Mesenchymal stem cell (in vitro differentiated cells and primary cell): ENCODE data around the gene FBL.

Experiments
- DNase-seq: peaks from one replicate; pipeline ENCODE4 v3.0.0-alpha.2; 2013
- H2AFZ ChIP-seq: one replicate; pipeline ENCODE4 v1.6.1; 2013; ENCODE audit warnings: low read depth, mild to moderate bottlenecking, control low read depth, inconsistent platforms, low read length, moderate library complexity
- H2AK5ac ChIP-seq: 2 replicates; pipeline ENCODE4 v1.6.1; 2013; ENCODE audit warnings: low read length, moderate library complexity, mild to moderate bottlenecking, inconsistent platforms; ENCODE audit not compliant: severe bottlenecking
- H2BK120ac ChIP-seq: one replicate; pipeline ENCODE4 v1.6.1; 2013; ENCODE audit warnings: low read depth, mild to moderate bottlenecking, inconsistent platforms, low read length, moderate library complexity
- H2BK12ac ChIP-seq, 2 experiments: one replicate each; pipeline ENCODE4 v1.6.1; 2013; ENCODE audit warnings: inconsistent platforms in 2 of 2, low read length in 2 of 2, mild to moderate bottlenecking in 2 of 2, moderate library complexity in 2 of 2, control low read depth in 1 of 2
- H2BK15ac ChIP-seq: one replicate; pipeline ENCODE4 v1.6.1; 2013; ENCODE audit warnings: mild to moderate bottlenecking, low read depth, inconsistent platforms; ENCODE audit not compliant: poor library complexity, severe bottlenecking
- H2BK5ac ChIP-seq: 2 replicates; pipeline ENCODE4 v1.6.1; 2013; ENCODE audit warnings: low read depth, mild to moderate bottlenecking, low read length, control low read depth, inconsistent platforms; ENCODE audit not compliant: poor library complexity, severe bottlenecking
- H3K14ac ChIP-seq, 2 experiments: one replicate each; pipeline ENCODE4 v1.6.1; 2013; ENCODE audit warnings: inconsistent platforms in 2 of 2, low read length in 2 of 2, control low read depth in 1 of 2, mild to moderate bottlenecking in 1 of 2, moderate library complexity in 1 of 2
- H3K18ac ChIP-seq, 2 experiments: one replicate each; pipeline ENCODE4 v1.6.1; 2013; ENCODE audit warnings: inconsistent platforms in 2 of 2, low read length in 2 of 2, control low read depth in 1 of 2, low read depth in 1 of 2, mild to moderate bottlenecking in 1 of 2
- H3K23ac ChIP-seq, 2 experiments: one replicate each; pipeline ENCODE4 v1.6.1; 2013; ENCODE audit warnings: inconsistent platforms in 2 of 2, low read length in 2 of 2, mild to moderate bottlenecking in 2 of 2, moderate library complexity in 2 of 2, control low read depth in 1 of 2
- H3K27ac ChIP-seq: 2 replicates; pipeline ENCODE4 v1.5.1; 2013; ENCODE audit warnings: mild to moderate bottlenecking, moderate library complexity, low read length, control low read depth, inconsistent platforms; ENCODE audit not compliant: poor library complexity, severe bottlenecking
- H3K27me3 ChIP-seq, 2 experiments: 2 replicates each; pipeline versions ENCODE4 v1.6.1 to v1.7.0; 2013; ENCODE audit warnings: low read length in 2 of 2, mild to moderate bottlenecking in 2 of 2, moderate library complexity in 2 of 2, control low read depth in 1 of 2, inconsistent platforms in 1 of 2; ENCODE audit not compliant: control insufficient read depth in 1 of 2, insufficient read depth in 1 of 2
- H3K36me3 ChIP-seq, 2 experiments: 2 replicates each; pipeline versions ENCODE4 v1.6.1 to v1.7.0; 2013; ENCODE audit warnings: low read length in 2 of 2, control low read depth in 1 of 2, inconsistent platforms in 1 of 2, low read depth in 1 of 2, mild to moderate bottlenecking in 1 of 2; ENCODE audit not compliant: insufficient read depth in 2 of 2, control insufficient read depth in 1 of 2
- H3K4ac ChIP-seq, 2 experiments: one replicate each; pipeline ENCODE4 v1.6.1; 2013; ENCODE audit warnings: inconsistent platforms in 2 of 2, low read length in 2 of 2, mild to moderate bottlenecking in 2 of 2, moderate library complexity in 2 of 2, control low read depth in 1 of 2, low read depth in 1 of 2
- H3K4me1 ChIP-seq: 2 replicates; pipeline ENCODE4 v1.6.1; 2013; ENCODE audit warnings: low read depth, low read length, control low read depth; ENCODE audit not compliant: control insufficient read depth, insufficient read depth
- H3K4me2 ChIP-seq: 2 replicates; pipeline ENCODE4 v1.6.1; 2013; ENCODE audit warnings: low read length, mild to moderate bottlenecking, inconsistent platforms; ENCODE audit not compliant: poor library complexity, severe bottlenecking
- H3K4me3 ChIP-seq, 2 experiments: 2 replicates each; pipeline versions ENCODE4 v1.5.1 to v1.7.0; 2013; ENCODE audit warnings: low read length in 2 of 2, mild to moderate bottlenecking in 2 of 2, control low read depth in 1 of 2, low read depth in 1 of 2; ENCODE audit not compliant: insufficient read depth in 1 of 2
- H3K79me1 ChIP-seq: replicated peaks from 2 replicates; pipeline ENCODE4 v1.6.1; 2013; ENCODE audit warnings: mild to moderate bottlenecking, control low read depth, low read length, inconsistent platforms; ENCODE audit not compliant: poor library complexity, severe bottlenecking
- H3K9ac ChIP-seq: 2 replicates; pipeline ENCODE4 v1.7.0; 2013; ENCODE audit warnings: mild to moderate bottlenecking, low read length, moderate library complexity
- H3K9me3 ChIP-seq: 2 replicates; pipeline ENCODE4 v1.7.0; 2013; ENCODE audit warnings: mild to moderate bottlenecking, low read length; ENCODE audit not compliant: control insufficient read depth
- H4K8ac ChIP-seq: one replicate; pipeline ENCODE4 v1.6.1; 2013; ENCODE audit warnings: inconsistent platforms, mild to moderate bottlenecking, low read length, moderate library complexity
- H4K91ac ChIP-seq: one replicate; pipeline ENCODE4 v1.6.1; 2013; ENCODE audit warnings: mild to moderate bottlenecking, low read length, inconsistent platforms
- WGBS: methylation state at CpG from one replicate; pipeline ENCODE4 v1.1.7; 2013; ENCODE audit warnings: mixed read lengths; 5-methylcytosine and 5-hydroxymethylcytosine counted together

FBL gene

DNA sequence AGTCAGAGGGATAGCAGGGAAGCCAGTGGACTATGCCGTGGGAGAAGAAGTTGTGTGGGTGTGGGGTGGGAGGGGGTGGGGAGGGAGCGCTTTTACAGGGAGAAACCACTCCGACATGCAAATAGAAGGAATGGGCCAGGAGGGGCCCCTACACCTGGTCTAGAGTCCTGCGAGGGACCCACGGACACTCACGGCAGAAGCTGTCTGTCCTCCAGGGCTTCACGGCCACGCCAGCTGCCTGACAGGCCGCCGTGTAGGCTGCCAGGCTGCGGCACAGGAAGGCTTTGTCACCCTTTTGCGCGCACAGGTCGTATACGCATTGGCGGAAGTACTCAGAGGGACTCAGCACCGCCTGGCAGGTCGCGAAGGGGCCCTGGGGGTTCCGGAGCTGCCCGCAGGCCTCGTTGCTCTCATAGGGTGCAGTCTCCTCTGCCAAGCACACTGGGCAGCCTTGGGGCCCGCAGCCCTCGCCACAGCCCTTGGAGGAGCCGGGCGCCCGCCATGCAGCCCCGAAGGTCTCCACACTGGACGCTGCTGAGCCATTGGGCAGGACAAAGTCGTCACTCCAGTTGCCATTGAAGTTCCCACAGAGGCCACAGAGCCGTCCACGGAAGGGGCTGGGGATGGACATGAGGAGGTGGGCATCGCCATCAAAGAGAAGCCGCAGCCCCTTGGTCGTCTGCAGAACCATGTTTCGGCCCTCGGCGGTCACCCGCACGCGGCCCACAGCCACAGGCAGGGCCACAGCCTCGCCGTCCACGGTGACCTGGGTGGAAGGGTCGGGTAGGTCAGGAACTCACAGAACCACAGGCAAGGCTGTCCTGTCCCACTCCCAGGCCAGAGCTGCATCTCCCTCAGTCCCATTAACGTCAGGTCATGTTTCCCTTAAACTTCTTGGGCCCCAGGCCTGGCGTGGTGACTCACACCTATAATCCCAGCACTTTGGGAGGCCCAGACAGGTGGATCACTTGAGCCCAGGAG is 26.0 kb upstream of the FBL start:
- Histone ChIP-seq H3K4ac (no peak overlapping the region), H3K4me1 (peaks cover 2% of the 10 kb centered on the region), H4K8ac (no peak overlapping the region), H3K36me3 (no peaks in the 10 kb centered on the region), H3K27ac (no peak overlapping the region), H2BK15ac (no peak overlapping the region), H3K14ac (no peak overlapping the region), H2BK5ac (no peak overlapping the region), H3K4me2 (no peak overlapping the region), H3K23ac (no peak overlapping the region), H2AK5ac (no peak overlapping the region), H2BK12ac (no peak overlapping the region), H2BK120ac (no peak overlapping the region), H3K18ac (no peak overlapping the region), H3K9me3 (no peaks in the 10 kb centered on the region), H4K91ac (no peak overlapping the region), H3K79me1 (no peaks in the 10 kb centered on the region), H2AFZ (no peak overlapping the region), H3K9ac (no peak overlapping the region), H3K27me3 (peaks cover 0 to 9% of the 10 kb centered on the region in 2 experiments), H3K4me3 (no peak overlapping the region)
- WGBS = 89% methylated on average over 46 of the region's 47 CpGs
- no peak for DNase-seq

DNA sequence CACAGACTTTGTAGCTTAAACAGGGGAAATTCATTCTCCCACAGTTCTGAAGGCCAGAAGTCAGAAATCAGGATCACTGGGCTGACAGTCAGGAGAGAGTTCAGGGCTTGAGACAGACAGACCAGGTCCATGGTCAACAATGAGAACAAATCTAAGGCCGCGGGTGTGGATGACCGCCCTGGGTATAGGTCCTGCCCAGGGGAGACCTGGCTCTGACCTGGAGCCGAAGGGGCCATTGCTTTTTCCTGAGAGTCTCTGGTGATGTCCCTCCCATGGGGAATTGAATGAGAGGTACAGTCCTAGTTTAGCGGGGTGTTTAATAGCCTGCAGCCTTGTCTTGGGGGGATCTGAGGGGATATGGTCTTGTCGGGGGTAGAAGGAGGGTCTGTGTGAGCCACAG is 25.2 kb upstream of the FBL start:
- Histone ChIP-seq H2BK15ac (no peak overlapping the region), H2AFZ (no peak overlapping the region), H3K23ac (no peak overlapping the region), H4K91ac (no peak overlapping the region), H2AK5ac (no peak overlapping the region), H3K4ac (no peak overlapping the region), H2BK120ac (no peak overlapping the region), H2BK5ac (no peak overlapping the region), H3K36me3 (no peaks in the 10 kb centered on the region), H3K4me3 (no peak overlapping the region), H2BK12ac (no peak overlapping the region), H3K27ac (no peak overlapping the region), H3K4me2 (no peak overlapping the region), H3K9me3 (no peaks in the 10 kb centered on the region), H4K8ac (no peak overlapping the region), H3K4me1 (peaks cover 2% of the 10 kb centered on the region), H3K18ac (no peak overlapping the region), H3K9ac (no peak overlapping the region), H3K79me1 (no peaks in the 10 kb centered on the region), H3K27me3 (peaks cover 0 to 9% of the 10 kb centered on the region in 2 experiments), H3K14ac (no peak overlapping the region)
- no peak for DNase-seq
- WGBS = 95% methylated on average over 6 of the region's 6 CpGs

DNA sequence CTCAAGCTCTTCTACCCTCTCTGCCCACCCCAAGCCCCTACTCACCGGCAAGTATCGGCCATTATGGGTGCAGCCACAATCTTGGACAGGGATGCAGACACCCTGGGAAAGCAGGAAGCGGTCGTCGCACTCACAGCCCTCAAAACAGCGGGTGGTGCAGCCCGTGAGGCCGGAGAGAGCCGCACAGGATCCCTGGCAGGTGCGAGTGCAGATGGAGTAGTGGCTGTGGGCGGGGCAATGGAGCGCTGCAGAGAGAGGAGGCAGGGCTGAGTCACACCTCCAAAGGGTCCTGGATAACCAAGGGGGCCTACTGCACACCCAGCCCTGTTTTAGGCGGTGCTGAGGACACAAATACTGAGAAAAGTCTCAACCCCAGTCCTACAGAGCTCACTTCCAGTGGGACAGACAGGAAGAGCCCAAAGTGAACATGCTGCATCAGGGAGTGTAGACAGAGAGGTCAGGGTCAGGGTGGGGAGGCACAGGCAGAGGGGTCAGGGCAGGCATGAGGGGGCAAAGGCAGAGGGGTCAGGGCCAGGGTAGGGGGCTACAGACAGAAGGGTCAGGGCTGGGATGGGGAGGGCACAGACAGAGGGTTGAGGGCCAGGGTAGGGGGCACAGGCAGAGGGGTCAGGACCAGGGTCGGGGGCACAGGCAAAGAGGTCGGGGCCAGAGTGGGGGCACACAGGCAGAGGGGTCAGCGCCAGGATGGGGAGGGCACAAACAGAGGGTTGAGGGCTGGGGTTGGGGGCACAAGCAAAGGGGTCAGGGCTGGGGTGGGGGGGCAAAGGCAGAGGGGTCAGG is 24.2 kb upstream of the FBL start:
- Histone ChIP-seq H3K79me1 (no peaks in the 10 kb centered on the region), H3K27me3 (peaks cover 0 to 4% of the 10 kb centered on the region in 2 experiments), H4K91ac (no peak overlapping the region), H2BK12ac (no peak overlapping the region), H3K9ac (no peak overlapping the region), H3K4ac (no peak overlapping the region), H3K18ac (no peak overlapping the region), H2BK5ac (no peak overlapping the region), H3K36me3 (no peaks in the 10 kb centered on the region), H3K4me2 (no peak overlapping the region), H3K23ac (no peak overlapping the region), H3K9me3 (no peaks in the 10 kb centered on the region), H2BK15ac (no peak overlapping the region), H3K4me1 (peaks cover 2% of the 10 kb centered on the region), H3K27ac (no peak overlapping the region), H4K8ac (no peak overlapping the region), H3K14ac (no peak overlapping the region), H3K4me3 (no peak overlapping the region), H2BK120ac (no peak overlapping the region), H2AFZ (no peak overlapping the region), H2AK5ac (no peak overlapping the region)
- WGBS = 29% methylated on average over 16 of the region's 16 CpGs
- no peak for DNase-seq

DNA sequence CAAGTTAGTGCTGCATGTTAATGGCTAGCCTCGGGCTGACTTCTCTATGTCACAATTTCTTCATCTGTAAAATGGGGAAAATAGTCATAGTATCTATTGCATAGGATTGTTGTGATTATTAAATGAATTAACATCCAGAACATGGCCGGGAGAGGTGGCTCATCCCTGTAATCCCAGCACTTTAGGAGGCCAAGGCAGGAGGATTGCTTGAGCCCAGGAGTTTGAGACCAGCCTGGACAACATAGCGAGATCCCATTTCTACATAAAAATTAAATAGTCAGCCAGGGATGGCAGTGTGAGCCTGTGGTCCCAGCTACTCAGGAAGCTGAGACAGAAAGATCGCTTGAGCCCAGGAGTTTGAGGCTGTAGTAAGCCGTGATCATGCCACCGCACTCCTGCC is 21.8 kb upstream of the FBL start:
- H2BK15ac ChIP-seq = no peak overlapping the region
- no peak overlapping the region for H3K9ac ChIP-seq
- no peak overlapping the region for H2BK12ac ChIP-seq
- no peak overlapping the region for H2AK5ac ChIP-seq
- H3K23ac ChIP-seq = no peak overlapping the region
- no peak overlapping the region for H2BK120ac ChIP-seq
- H3K27me3 ChIP-seq = peaks cover 0 to 4% of the 10 kb centered on the region in 2 experiments
- no peak overlapping the region for H3K14ac ChIP-seq
- H4K8ac ChIP-seq = no peak overlapping the region
- WGBS = 94% methylated on average over 3 of the region's 6 CpGs
- H3K36me3 ChIP-seq = no peaks in the 10 kb centered on the region
- no peak overlapping the region for H3K27ac ChIP-seq
- H3K4me3 ChIP-seq = no peak overlapping the region
- no peak overlapping the region for H3K4ac ChIP-seq
- H2BK5ac ChIP-seq = no peak overlapping the region
- no peak overlapping the region for H2AFZ ChIP-seq
- no peaks in the 10 kb centered on the region for H3K9me3 ChIP-seq
- no peak overlapping the region for H4K91ac ChIP-seq
- H3K4me1 ChIP-seq = peaks cover 2% of the 10 kb centered on the region
- H3K4me2 ChIP-seq = no peak overlapping the region
- H3K18ac ChIP-seq = no peak overlapping the region
- no peaks in the 10 kb centered on the region for H3K79me1 ChIP-seq
- DNase-seq = no peak
